Panc1 (cell line): ENCODE data around the gene TGFB2. TPM values are rescaled to one million over a fixed set of nuclear protein-coding genes. Genes with fewer than 3 reads are reported as not detected.

Source experiments
- ATAC-seq: fragments of 200-7000 bp; cut with Tn5 transposase; 2 replicates; pipeline ENCODE4 v1.9.1; 2020; ENCODE audit warnings: mild to moderate bottlenecking, moderate library complexity
- BruUV-seq: library from RNA; stranded (reverse); fragments of 400-500 nt; replicated peaks from 2 replicates; lab custom pipeline; 2021; lab: Mats Ljungman, UMichigan
- CTCF ChIA-PET: fragments of 300-600 bp; sonication (Branson Sonifier 250); formaldehyde crosslinking; loops from one replicate; lab custom pipeline; 2022; ENCODE audit warnings: antibody characterized with exemption; lab: Charles Lee
- POLR2A ChIA-PET: fragments of 300-600 bp; sonication (Branson Sonifier 250); formaldehyde crosslinking; loops from one replicate; lab custom pipeline; 2022; ENCODE audit warnings: antibody characterized with exemption; lab: Charles Lee
- DNase-seq: peaks from one replicate; pipeline ENCODE4 v3.0.0-alpha.2; 2010; ENCODE audit warnings: low read depth, low spot score
- H3K27ac ChIP-seq: 2 replicates; pipeline ENCODE4 v1.5.1; 2011; ENCODE audit warnings: mild to moderate bottlenecking, low read length, inconsistent platforms
- H3K27me3 ChIP-seq: fragments of 200-500 bp; sonication (Bioruptor generic); 2 replicates; pipeline ENCODE4 v1.6.0; 2014; ENCODE audit warnings: low read length, inconsistent platforms; ENCODE audit not compliant: control insufficient read depth, insufficient read depth
- H3K36me3 ChIP-seq: fragments of 200-500 bp; sonication (Bioruptor generic); 2 replicates; pipeline ENCODE4 v1.5.1; 2014; ENCODE audit warnings: inconsistent platforms, mild to moderate bottlenecking, low read length, moderate library complexity; ENCODE audit not compliant: control insufficient read depth, insufficient read depth
- H3K4me1 ChIP-seq: 2 replicates; pipeline ENCODE4 v1.5.1; 2011; ENCODE audit warnings: inconsistent platforms, mild to moderate bottlenecking, low read length, moderate library complexity; ENCODE audit not compliant: control insufficient read depth, insufficient read depth
- H3K4me3 ChIP-seq, 2 experiments: 2 replicates each; pipeline ENCODE4 v1.5.1; 2011 to 2012; ENCODE audit warnings: low read depth in 2 of 2, low read length in 2 of 2, mild to moderate bottlenecking in 2 of 2, inconsistent platforms in 1 of 2, moderate library complexity in 1 of 2
- H3K9me3 ChIP-seq: fragments of 200-500 bp; sonication (Bioruptor generic); 2 replicates; pipeline ENCODE4 v1.5.1; 2014; ENCODE audit warnings: low read depth, mild to moderate bottlenecking, inconsistent platforms, low read length, moderate library complexity; ENCODE audit not compliant: control insufficient read depth, insufficient read depth
- POLR2AphosphoS5 ChIP-seq: IDR thresholded peaks from 2 replicates; pipeline ENCODE4 v1.6.1; 2012; ENCODE audit warnings: mild to moderate bottlenecking, low read depth, low read length, moderate library complexity
- REST ChIP-seq, 2 experiments: IDR thresholded peaks; 2 replicates each; pipeline ENCODE4 v1.6.1; 2011 to 2012; ENCODE audit warnings: low read depth in 2 of 2, control low read depth in 1 of 2, low read length in 1 of 2, mild to moderate bottlenecking in 1 of 2, moderate library complexity in 1 of 2; ENCODE audit not compliant: insufficient read depth in 1 of 2
- SIN3A ChIP-seq: IDR thresholded peaks from 2 replicates; pipeline ENCODE4 v1.6.1; 2012; ENCODE audit warnings: low read depth, mild to moderate bottlenecking, low read length, moderate library complexity, borderline replicate concordance; ENCODE audit not compliant: insufficient read depth
- TCF7L2 ChIP-seq: IDR thresholded peaks from 2 replicates; pipeline ENCODE4 v1.6.1; 2011; ENCODE audit warnings: mild to moderate bottlenecking, low read depth, low read length, inconsistent platforms
- in situ Hi-C: cut with HindIII; loops from 2 replicates; pipeline ENCODE4 v1.10.0; 2016; ENCODE audit warnings: low sequenced_read_pairs, low pct_unique_long_range_greater_than_20kb
- intact Hi-C: fragments of 100-400 bp; cut with micrococcal nuclease; formaldehyde crosslinking; loops from one replicate; pipeline ENCODE4 v1.10.0; 2022; ENCODE audit not compliant: unreplicated experiment
- total RNA-seq: library from RNA; stranded (reverse); gene quantifications from one replicate; pipeline ENCODE4 v1.2.1, GENCODE V29; 2021; ENCODE audit not compliant: unreplicated experiment
- TF ChIP-seq, protein P1 (sequence below): fragments of 450-650 bp; IDR thresholded peaks from 2 replicates; pipeline ENCODE4 v1.5.1; 2017; ENCODE audit warnings: mild to moderate bottlenecking

Gene TGFB2
- total RNA-seq, 1 experiment from 2014 or later, result 58.9 TPM

DNA sequence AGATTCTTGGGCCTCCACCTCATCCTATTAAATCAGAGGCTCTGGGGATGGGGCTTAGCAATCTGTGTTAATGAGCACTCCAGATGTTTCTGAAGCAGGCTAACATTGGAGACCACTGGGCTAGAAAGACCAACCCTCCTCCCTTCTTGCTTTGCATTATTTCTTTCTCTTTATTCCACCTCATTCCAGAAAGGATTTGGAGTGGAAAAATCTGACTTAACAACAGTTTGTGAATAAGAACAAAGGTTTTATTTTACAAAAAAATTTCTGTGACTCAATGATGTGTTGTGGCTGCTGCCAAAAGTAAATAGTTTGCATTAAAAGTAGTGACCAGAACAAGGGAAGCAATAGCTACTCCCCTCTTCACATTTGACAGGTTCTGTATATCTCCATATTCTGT lies 79.4 kb downstream of the TGFB2 start:
- no peak overlapping the region for H3K4me3 ChIP-seq
- CTCF ChIA-PET, result no interaction called here
- TF ChIP-seq SIN3A (no peak), TCF7L2 (no peak), REST (IDR thresholded peaks at IDR 0.05; ENCODE audit: insufficient read depth in 1 of 2, low read depth in 2 of 2, low read length in 1 of 2) (no peak), POLR2AphosphoS5 (no peak)
- TF ChIP-seq, protein P1, sequence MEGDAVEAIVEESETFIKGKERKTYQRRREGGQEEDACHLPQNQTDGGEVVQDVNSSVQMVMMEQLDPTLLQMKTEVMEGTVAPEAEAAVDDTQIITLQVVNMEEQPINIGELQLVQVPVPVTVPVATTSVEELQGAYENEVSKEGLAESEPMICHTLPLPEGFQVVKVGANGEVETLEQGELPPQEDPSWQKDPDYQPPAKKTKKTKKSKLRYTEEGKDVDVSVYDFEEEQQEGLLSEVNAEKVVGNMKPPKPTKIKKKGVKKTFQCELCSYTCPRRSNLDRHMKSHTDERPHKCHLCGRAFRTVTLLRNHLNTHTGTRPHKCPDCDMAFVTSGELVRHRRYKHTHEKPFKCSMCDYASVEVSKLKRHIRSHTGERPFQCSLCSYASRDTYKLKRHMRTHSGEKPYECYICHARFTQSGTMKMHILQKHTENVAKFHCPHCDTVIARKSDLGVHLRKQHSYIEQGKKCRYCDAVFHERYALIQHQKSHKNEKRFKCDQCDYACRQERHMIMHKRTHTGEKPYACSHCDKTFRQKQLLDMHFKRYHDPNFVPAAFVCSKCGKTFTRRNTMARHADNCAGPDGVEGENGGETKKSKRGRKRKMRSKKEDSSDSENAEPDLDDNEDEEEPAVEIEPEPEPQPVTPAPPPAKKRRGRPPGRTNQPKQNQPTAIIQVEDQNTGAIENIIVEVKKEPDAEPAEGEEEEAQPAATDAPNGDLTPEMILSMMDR, result no peak
- H3K27me3 ChIP-seq, result no peaks in the 10 kb centered on the region
- ATAC-seq (no peak), DNase-seq (no peak)
- BruUV-seq, result no TSS peak
- POLR2A ChIA-PET, result no interaction called here
- in situ Hi-C loops (no loop called here), intact Hi-C loops (no loop called here)
- H3K27ac ChIP-seq, result peak overlapping the region; percentile 45; the same call in 1 of the 2 replicates
- no peaks in the 10 kb centered on the region for H3K9me3 ChIP-seq
- no peaks in the 10 kb centered on the region for H3K36me3 ChIP-seq
- peaks cover 14% of the 10 kb centered on the region; the same call in 1 of the 2 replicates for H3K4me1 ChIP-seq

DNA sequence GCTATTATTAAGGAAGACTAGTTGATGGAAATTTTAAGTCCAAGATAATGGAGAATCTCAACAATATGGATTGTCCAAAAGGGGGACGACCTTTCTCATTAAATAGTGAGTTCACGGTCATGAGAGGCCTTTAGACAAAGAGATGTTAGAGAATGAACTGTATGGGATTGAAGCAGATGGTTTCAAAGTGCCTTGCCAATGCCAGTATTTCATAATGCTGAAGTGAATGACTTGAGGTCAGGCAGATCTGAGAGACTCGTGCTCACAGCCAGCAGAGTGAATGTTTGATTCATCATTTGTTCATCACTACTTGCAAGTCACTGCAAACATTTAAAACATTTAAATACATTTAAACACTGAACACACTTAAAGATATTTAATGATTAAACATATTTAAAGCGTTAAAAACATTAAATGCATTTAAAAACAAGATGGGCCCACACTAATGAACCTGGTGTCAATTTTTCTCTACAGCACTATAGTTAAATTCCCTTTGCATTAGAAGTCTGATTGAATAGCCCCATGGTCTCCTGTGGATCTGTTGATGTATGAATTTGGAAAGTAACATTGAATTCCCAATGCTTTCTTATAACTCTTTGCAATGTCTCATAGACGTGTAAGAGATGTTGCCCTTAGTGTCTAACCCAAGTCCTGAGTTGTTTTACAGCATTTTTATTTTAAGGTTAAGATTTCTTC lies 80.7 kb downstream of the TGFB2 start:
- no peak for TF ChIP-seq POLR2AphosphoS5
- no peak for TF ChIP-seq SIN3A
- TF ChIP-seq, protein P1, result no peak
- TF ChIP-seq TCF7L2, result no peak
- TF ChIP-seq REST (IDR thresholded peaks at IDR 0.05; ENCODE audit: insufficient read depth in 1 of 2, low read depth in 2 of 2, low read length in 1 of 2), result no peak
- Histone ChIP-seq H3K4me3 (no peak overlapping the region), H3K4me1 (peaks cover 14% of the 10 kb centered on the region), H3K9me3 (no peaks in the 10 kb centered on the region), H3K27me3 (no peaks in the 10 kb centered on the region), H3K36me3 (no peaks in the 10 kb centered on the region), H3K27ac (peak overlapping the region; percentile 46; the same call in 1 of the 2 replicates)
- POLR2A ChIA-PET, result no interaction called here
- no peak; the same call in 1 of the 2 replicates for ATAC-seq
- no peak for DNase-seq
- BruUV-seq, result no TSS peak
- intact Hi-C loops, result no loop called here
- in situ Hi-C loops, result no loop called here
- CTCF ChIA-PET, result no interaction called here
